ENCODE measurements around the gene TDRKH.

DNA sequence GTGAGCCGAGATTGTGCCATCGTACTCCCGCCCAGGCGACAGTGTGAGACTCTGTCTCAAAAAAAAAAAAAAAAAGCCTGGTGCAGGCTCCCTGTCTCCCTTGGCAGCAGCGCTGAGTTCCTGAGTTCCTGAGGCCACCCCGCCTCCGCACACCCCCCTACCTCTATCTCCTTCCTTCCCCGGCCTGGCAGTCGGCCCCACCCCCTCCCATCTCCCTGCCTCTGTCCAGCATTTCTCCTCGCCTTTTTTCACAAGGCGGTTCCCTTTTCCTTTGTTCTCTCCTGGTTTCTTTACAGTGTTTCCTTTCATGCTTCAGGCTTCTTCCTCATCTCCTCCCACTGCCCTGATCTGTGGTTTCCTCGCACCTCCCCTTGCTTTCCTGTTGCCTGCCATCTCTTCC, 38.6 kb upstream of the TDRKH start:
- no peak for TF ChIP-seq POLR2A (IDR thresholded peaks at IDR 0.05; ENCODE audit: borderline replicate concordance, extremely low read depth, insufficient read depth, insufficient read length)
- no peak for TF ChIP-seq CEBPB (IDR thresholded peaks at IDR 0.05; ENCODE audit: low read depth)
- no peak for TF ChIP-seq ZFX (IDR thresholded peaks at IDR 0.05)
- TF ChIP-seq, protein P1, sequence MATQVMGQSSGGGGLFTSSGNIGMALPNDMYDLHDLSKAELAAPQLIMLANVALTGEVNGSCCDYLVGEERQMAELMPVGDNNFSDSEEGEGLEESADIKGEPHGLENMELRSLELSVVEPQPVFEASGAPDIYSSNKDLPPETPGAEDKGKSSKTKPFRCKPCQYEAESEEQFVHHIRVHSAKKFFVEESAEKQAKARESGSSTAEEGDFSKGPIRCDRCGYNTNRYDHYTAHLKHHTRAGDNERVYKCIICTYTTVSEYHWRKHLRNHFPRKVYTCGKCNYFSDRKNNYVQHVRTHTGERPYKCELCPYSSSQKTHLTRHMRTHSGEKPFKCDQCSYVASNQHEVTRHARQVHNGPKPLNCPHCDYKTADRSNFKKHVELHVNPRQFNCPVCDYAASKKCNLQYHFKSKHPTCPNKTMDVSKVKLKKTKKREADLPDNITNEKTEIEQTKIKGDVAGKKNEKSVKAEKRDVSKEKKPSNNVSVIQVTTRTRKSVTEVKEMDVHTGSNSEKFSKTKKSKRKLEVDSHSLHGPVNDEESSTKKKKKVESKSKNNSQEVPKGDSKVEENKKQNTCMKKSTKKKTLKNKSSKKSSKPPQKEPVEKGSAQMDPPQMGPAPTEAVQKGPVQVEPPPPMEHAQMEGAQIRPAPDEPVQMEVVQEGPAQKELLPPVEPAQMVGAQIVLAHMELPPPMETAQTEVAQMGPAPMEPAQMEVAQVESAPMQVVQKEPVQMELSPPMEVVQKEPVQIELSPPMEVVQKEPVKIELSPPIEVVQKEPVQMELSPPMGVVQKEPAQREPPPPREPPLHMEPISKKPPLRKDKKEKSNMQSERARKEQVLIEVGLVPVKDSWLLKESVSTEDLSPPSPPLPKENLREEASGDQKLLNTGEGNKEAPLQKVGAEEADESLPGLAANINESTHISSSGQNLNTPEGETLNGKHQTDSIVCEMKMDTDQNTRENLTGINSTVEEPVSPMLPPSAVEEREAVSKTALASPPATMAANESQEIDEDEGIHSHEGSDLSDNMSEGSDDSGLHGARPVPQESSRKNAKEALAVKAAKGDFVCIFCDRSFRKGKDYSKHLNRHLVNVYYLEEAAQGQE (IDR thresholded peaks at IDR 0.05; ENCODE audit: low read depth) = no peak
- TF ChIP-seq POLR2AphosphoS5 (IDR thresholded peaks at IDR 0.05; ENCODE audit: low read depth, low read length) = no peak
- no peak for TF ChIP-seq MAX (IDR thresholded peaks at IDR 0.05)
- TF ChIP-seq EZH2phosphoT487 (IDR thresholded peaks at IDR 0.05; ENCODE audit: borderline replicate concordance) = no peak
- no peak for TF ChIP-seq ZNF274 (IDR thresholded peaks at IDR 0.05; ENCODE audit: low read depth, low read length)

Measured in HCT116 (cell line).